GM19397 (cell line): ENCODE data around the gene RBBP8.

ENCODE experiments used
- ATAC-seq: cut with Tn5 transposase; IDR thresholded peaks from one replicate; pipeline ENCODE4 v1.9.1; 2021; ENCODE audit warnings: mild to moderate bottlenecking, moderate library complexity; ENCODE audit not compliant: unreplicated experiment

RBBP8 gene

DNA sequence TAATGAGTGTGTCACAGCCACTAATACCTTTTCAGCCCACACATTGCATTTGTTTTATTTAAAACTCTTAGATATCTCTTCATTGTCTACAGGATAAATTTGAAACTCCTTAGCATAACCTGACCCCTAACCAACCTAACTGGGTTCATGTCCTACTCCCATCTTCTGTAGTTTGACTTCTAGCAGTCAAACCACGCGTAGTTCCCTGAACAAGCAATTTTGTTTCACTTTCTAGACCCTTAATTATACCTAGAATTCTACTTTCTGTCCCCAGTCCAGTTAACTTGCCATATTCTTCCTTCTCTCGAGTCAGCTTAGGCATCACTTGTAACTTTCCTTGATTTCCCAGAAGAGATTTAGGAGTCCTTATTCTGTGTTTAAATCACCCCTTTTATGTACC lies 55.1 kb downstream of the RBBP8 start:
- no peak for ATAC-seq

DNA sequence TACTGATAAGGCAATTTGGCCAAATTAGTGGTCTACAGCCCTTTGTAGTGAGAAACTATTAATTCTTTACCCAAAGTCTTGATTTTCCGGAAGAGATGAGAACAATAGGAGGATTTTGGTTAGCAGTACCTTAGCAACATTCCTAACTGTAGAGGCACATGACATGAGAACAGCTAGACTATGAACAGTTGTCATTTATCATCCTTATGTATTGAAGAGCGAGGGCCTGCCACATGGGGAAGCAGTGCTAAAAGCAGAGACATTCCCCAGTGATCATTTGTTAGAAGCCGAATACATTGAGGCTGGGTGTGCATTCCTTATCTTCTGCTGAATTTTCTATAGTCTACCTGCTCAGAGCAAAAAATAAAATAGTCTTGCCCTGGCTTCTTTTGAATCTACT lies 65.2 kb downstream of the RBBP8 start:
- ATAC-seq: no peak

DNA sequence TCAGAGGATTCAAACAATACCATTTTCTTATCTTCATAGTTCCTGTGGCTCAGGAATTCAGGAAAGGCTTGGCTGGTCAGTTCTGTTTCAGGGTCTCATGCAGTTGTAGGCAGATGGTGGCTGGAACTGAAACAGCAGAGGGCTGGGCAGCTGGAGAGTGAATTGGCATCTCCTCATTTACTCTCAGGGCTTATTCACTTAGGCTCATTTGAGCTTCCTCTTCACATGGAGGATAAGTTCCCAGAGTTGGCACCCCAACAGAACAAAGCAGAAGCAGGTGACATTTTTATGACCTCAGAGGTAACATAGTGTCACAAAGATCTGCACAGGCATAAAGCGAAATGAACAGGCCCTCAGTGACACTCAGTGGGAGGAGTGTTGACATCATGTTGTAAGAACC lies 66.1 kb downstream of the RBBP8 start:
- ATAC-seq: no peak

DNA sequence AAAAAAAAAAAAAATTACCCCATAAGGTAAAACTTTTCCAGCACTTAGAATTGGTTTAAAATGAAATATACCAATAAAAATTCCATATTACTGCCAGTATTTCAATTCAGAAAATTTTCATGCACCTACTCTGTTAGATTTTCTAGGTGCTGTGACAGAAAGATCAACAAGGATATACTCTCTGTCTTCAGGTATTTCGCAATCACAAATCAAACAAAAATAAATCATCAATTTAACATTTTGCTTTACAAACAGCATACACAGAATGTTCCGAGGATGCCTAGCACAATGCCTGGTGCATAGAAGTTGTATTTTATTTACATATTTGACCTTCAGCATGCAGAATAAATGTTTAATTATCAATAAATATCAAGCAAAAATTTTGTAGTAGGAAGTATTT lies 66.5 kb downstream of the RBBP8 start:
- ATAC-seq: no peak

DNA sequence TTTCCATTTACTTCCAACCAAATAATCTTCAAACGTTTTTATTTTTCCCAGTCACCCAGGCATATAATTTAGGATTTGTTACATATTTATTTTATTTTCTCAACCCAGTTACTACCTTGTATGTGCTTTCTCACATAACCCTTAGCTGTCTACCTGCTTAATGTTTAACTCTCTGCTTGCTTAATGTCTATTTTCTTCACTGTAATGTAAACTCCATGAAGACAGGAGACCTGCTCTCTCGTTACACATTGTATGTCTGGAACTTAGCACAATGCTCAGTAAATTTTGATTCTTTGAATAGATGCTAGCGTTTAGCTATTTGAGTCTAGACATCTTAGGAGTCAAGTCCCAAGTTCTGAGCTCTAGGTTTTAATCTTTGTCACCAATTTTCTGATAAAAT lies 70.2 kb downstream of the RBBP8 start:
- no peak for ATAC-seq

DNA sequence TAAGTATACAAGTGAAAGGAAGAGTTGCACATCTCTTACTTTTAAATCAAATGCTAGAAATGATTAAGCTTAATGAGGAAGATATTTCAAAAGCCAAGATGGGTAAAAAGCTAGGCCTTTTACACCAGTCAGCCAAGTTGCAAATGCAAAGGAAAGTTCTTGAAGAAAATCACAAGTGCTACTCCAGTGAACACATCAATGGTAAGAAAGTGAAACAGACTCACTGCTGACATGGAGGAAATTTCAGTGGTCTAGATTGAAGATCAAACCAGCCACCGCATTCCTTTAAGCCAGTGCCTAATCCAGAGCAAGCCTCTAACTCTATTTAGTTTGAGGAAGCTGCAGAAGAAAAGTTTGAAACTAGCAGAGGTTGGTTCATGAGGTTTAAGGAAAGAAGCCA lies 79.1 kb downstream of the RBBP8 start:
- ATAC-seq: no peak

DNA sequence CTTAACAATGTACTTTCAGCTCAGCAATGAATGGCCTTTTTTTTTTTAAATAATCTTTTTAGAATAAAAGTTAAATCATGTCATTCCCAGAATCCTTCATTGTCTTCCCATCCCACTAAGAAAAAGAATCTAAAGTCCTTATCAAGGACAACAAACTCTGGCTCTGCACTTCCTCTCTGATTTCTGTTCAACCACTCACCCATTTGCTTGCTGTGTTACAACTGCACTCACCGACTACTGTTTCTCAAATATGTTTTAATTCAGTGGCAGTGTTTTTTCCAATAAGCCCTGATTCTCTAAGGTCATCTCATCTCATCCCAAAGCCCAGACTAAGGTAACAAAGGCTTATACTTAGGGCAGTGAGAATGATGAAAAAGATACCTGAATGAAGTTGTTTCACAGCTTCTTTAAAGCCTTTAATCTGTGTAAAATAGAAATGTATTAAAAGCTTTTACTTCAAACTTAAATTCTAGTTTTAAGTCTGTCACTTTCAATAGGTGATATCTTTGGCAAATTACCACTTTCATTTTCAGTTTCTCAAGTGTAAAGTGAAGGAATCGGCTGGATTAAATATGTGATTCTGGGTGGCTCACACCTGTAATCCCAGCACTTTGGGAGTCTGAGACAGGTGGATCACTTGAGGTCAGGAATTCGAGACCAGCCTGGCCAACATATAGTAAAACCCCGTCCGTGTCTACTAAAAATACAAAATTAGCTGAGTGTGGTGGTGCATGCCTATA lies 87.6 kb downstream of the RBBP8 start:
- ATAC-seq: no peak

DNA sequence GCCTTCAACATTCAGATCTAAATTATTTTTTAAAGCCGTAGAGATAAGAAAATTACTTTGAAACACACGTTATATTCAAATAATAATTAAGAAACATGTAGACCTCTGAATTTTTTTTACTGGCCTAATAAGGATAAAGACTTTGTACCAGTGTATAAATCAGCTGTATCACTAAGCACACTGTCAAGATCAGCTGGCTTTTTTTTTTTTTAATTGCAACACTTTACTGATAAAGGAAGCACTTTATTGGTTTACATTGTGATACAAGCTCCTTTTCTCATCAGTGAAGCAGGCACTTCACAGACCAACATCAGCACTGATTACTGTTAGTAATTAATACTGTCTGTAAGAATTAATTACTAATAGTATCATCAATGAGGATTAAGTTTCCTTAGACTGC lies 88.5 kb downstream of the RBBP8 start:
- ATAC-seq: no peak

DNA sequence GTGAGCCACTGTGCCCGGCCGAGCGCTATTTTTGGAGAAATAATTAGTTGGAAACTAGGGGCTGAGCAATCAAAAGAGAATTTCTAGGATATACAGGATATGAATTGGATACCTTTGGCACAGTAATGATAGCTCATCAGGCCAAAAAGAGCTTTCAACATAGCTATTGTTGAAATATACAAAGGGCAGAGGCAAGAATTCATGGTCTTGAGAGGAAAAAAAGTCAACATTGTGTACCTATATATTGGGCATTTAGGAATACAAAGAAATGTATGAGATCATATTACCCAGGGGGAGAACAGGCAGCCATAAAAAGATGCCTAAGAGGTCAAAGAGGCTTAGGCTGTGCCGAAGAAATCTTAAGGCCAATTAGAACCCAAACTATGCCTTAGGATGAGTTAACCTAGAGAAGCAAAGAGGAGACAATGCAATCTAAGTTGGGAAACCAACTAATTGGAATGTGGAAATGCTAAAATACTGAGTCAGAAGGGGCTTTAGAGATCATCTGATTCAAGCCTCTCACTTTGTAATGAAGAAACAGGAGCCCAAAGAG lies 99.0 kb downstream of the RBBP8 start:
- no peak for ATAC-seq

DNA sequence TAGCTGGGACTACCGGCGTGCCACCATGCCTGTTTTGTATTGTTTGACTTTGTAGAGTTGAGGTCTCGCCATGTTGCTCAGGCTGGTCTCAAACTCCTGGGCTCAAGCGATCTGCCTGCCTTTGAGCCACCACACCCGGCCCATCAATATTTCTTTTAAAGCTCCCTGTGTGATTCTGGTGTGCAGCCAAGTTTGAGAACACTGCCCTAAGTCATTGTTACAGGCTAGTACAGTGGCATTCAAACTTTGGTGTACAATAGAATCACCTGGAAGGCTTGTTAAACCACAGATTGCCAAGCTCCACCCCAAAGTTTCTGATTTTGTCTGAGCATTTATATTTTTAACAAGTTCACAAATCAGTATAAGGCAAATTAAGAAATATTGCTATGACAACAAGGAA lies 99.9 kb downstream of the RBBP8 start:
- ATAC-seq: no peak

DNA sequence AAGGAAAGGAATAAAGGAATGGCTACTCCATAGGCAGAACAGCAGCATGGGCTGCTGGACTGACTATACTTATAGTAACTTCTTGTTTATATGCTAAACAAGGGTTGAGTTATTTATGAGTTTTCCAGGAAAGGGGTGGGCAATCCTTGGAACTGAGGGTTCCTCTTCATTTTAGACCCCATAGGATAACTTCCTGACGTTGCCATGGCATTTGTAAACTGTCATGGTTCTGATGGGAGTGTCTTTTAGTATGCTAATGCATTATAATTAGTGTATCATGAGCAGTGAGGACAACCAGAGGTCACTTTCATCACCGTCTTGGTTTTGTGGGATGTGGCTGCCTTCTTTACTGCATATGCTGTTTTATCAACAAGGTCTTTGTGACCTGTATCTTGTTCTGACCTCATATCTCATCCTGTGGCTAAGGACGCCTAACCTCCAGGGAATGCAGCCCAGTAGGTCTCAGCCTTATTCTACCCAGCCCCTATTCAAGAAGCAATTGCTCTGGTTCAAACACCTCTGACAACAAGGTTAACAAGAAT lies 103.6 kb downstream of the RBBP8 start:
- no peak for ATAC-seq

DNA sequence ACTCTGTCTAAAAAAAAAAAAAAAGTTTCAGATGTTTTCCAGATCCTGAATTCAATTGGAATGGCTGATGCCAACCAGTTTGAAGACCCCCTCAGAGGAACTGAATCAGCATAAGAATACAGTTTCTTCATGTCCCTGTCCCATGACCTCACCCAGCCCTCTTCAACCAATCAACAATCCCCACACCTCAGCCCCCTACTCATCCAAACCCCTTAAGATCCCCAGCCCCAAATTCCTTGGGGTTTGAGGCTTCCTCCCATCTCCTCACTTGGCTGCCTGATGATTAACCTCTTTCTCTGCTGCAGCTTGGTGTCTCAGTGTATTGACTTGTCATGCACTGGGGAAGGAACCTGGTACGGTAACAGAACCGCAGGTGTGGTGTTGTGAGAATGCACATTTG lies 104.5 kb downstream of the RBBP8 start:
- no peak for ATAC-seq

DNA sequence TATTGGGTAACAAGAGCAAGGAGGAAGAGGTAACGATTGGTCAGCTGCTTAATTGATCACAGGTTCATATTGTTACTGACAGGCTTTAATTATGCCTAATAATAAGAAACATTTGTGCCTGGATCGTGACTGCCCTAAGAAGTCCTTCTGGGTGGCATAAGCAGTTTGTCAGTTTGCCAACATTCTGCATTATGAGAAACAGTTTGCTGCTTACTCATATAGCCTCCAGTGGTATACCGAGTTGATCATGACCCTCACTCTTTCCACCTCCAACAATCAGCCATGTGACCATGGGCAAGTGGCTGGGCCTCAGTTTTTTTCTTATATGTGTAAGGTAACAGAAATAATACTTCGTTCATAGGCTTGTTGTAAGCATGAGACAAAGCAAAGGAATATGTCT lies 105.6 kb downstream of the RBBP8 start:
- no peak for ATAC-seq

DNA sequence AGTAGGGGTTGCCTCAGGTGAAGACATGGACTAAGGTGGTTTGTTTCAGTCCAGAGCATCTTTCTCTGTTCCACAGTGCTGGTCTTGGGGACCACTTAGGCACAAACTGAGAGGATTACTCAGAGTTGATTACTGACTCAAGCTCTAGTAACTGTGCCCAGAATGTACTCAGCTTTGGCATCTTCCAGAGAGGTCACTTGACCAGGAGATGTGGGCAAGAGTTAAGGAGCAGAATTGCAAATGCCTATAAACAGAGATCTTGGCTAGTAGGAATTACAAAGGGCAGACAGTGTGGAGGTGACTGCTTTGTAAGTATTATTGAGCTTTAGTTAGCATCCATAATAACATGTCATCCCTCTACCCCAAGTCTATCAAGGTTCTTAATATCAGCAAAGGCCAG lies 109.0 kb downstream of the RBBP8 start:
- no peak for ATAC-seq

DNA sequence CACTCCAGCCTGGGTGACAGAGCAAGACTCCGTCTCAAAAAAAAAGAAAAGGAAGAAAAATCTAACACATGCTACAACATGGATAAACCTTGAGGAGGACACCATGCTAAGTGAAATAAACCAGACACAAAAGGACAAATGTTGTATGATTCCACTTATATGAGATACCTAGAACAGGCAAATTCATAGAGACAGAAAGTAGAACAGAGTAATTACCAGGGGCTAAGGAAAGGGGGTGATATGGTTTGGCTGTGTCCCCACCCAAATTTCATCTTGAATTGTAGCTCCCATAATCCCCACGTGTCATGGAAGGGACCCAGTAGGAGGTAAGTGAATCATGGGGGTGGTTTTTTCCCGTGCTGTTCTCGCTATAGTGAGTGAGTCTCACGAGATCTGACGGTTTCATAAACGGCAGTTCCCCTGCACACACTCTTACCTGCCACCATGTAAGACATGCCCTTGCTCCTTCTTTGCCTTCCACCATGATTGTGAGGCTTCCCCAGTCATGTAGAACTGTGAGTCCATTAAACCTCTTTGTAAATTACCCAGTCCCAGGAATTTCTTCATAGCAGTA lies 110.8 kb downstream of the RBBP8 start:
- no peak for ATAC-seq

DNA sequence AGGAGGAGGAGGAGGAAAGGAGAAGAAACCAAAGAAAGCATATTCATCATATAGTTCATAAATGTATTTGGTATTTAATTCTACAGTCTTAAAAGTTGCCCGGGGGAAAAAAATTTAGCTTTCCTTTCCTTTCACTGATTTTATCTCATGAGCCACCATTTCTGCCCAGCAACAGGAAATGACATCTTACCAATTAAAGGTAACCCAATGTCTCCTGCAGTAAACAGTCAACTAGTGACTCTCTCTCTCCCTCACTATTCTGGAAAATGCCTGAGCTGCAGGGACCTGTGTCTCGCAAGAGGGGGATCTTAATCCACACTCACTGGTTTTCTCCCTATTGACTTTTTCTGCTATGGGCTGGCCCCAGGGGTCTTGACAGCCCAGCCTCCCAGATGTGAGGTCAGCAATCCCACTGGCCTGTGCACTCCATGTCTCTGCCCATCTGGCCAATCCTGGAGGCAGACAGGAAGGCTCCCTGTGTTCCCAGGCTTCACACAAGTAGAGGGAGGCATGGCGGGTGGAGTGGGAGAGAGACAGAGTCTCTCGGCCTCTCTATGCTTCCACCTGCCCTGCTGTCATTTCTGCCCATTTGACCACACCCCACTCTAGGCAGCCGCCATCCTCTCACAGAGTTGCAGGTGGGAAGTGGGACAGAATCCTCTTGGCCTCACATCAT lies 116.7 kb downstream of the RBBP8 start:
- no peak for ATAC-seq

DNA sequence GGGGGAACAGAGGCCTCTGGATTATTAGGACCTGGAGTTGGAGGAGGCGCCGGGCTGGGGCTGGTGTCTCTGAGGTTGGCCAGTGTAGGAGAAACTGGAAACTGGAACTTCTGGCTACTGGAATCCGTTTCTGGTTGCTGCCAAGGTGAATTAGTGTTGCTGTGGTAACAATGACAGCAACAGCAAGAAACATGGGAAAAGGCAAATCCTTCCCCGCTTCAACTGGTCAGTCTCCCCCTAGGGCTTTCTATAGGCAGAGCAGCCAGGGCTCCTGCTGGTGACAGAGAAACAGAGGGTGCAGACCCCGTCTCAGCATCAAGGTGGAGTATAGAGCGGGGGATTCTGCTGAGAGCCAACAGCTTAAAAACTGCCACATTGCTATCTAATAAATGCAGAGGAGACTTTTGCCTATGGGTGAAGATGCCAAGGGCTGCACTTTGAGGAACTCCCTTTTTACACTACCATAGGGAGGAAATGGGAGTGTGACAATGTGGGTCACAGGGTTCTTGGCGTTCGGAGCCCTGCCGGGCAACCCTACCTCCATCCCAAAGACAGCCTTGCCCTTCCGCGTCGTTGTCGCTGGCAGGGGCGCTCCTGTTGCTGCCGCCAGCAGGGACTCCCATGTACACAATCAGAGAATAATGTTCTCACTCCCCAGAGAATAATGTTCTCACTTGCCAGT lies 120.8 kb downstream of the RBBP8 start:
- ATAC-seq: no peak

DNA sequence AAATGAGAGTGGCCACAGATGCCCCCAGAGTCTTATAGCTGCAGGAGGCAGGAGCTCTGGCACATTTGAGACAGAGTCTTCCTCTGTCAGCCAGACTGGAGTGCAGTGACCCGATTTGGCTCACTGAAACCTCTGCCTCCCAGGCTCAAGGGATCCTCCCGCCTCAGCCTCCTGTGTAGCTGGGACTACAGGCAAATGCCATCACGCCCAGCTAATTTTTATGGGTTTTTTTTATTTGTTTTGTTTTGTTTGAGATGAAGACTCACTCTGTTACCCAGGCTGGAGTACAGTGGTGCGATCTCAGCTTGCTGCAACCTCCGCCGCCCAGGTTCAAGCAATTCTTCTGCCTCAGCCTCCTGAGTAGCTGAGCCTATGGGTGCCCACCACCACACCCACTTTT lies 121.4 kb downstream of the RBBP8 start:
- ATAC-seq: no peak

DNA sequence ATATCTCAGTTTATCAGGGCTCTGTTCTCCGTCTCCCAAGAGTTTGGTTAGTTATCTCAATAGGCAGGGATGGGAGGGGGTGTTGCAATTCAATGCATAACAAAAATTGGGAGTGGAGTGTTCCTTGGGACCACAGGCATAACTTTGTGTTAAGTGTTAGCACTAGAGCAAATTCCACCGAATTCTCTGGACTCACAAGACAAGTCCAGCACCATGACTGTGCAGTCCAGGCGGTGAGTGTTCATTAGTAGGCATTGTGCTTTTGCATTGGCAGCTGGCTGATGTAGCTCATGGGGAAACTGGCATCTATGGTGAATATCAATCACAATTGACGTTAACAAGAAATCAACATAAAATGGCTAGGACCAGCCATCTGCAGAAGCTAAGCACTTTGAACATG lies 123.2 kb downstream of the RBBP8 start:
- no peak for ATAC-seq

DNA sequence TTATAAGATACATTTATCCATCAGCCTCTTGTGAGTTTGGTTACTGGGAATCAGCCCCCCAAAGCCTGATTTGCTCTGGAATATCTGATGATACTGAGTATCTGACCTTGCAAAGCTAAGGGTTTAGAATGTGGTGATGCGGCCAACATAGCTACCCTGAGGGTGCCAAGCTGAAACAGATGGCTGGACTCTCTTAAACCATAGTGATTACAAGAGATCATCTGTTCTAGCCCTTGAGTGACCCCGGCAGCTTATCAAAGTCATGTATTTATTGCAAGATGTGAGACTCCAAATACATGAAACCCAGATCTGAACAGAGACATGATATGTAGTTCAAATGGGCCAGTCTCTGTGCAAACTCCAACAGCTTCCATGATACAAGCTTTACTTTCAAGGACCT lies 124.0 kb downstream of the RBBP8 start:
- ATAC-seq: no peak

DNA sequence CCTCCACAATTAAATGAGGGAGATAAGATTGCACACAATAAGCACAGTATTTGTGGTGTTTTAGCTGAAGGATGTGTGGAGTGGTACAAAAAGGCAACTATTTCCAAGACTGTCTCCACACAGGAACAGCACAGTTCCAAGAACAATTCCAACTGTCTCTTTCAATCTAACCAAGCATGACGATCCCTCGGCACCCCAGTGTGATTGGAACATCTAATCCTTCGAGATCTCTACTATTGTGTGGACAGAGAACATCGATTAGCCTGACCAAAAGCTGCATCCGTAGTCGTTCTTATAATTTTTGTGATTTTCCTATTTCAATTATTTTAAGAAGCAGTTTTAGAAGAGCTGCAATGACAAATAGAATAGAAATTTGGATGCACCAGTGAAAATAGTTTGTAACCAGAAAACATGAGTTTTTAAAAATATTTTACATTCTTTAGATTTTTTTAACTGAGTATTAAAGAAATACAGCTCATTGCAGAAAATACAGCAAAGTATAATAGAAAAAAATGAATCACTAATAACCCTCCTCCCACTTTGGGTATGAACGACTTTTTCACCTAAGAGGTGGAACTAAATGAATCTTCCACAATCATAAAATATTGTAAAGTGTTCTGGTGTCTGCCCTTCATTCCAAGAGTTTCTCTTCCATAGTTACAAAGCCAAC lies 125.8 kb downstream of the RBBP8 start:
- no peak for ATAC-seq
